Endometrial microvascular endothelial cells (primary cell): ENCODE results near the gene ADAMTS17. TPM values are rescaled to one million over a fixed set of nuclear protein-coding genes. Genes with fewer than 3 reads are reported as not detected.

Experiments
- in situ Hi-C: cut with HindIII; loops from 2 replicates; pipeline ENCODE4 v1.10.0; 2017; ENCODE audit warnings: low sequenced_read_pairs, low pct_unique_long_range_greater_than_20kb; ENCODE audit errors: inconsistent ontology term
- total RNA-seq: library from RNA; depleted of rRNA; stranded (reverse); fragments of >200 nt; gene quantifications from one replicate; pipeline ENCODE4 v1.2.3, GENCODE V29; 2015; ENCODE audit errors: inconsistent ontology term

Gene ADAMTS17
- total RNA-seq, 1 donor from 2014 or later: not detected

- in situ Hi-C loops: no loop called here
Measured at GRCh38 chr15:100131321-100132224, 210.2 kb downstream of the ADAMTS17 start.

DNA sequence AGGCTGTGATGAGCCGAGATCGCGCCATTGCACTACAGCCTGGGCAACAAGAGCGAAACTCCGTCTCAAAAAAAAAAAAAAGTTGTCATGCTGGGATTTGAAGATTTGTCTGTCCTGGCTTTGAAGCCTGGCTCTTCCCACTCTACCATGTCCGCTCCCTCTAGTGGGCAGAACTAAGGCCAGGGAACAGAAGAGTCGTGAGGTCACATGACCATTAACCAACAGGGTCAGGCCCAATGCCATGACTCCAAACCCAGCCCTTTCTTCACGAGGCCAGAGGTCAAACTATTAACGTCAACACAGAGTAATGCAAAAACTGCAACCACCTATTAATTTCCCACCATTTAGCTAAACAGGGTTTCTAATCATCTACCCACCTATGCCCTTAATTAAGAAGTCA lies 212.1 kb downstream of the ADAMTS17 start:
- in situ Hi-C loops: no loop called here

- in situ Hi-C loops: no loop called here
Measured at GRCh38 chr15:100125401-100126191, 216.2 kb downstream of the ADAMTS17 start.

DNA sequence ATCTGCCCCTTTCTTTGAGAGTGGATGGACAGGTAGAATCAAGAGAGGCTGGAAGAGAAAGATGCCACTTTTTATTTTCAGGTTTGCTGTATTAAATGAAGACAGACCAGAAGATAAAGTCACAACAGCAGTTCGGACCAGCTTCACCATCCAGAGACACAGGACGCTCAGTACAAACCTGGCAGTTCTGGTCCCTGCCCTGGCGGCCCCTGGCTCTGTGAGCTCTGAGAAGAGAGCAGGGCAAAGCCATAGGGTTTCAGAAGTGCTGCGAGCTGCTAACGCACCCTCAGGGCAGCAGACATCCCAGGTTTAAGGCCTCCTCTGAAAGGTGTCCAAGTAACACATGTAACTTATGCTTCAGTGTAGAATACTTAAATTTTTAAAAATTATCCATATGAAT lies 216.8 kb downstream of the ADAMTS17 start:
- in situ Hi-C loops: no loop called here

DNA sequence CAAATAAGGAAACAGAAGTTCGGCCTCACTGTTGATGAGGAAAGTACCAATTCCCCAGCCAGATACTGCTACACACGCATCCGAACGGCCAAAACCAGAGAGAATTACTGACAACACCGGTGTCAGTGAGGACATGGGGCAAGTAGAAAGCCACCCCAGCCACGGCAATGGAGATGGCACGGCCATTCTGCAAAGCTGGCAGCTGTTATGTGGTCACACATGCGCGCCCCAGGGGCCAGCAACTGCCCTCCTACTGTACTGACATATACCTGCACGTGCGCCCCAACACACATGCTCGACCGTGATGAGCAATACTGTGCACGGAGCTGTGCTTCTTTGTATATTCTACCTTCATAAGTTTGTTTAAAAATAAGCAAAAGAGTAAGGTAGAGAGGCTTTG lies 217.4 kb downstream of the ADAMTS17 start:
- in situ Hi-C loops: no loop called here

- in situ Hi-C loops: no loop called here
Measured at GRCh38 chr15:100123611-100124010, 218.2 kb downstream of the ADAMTS17 start.

DNA sequence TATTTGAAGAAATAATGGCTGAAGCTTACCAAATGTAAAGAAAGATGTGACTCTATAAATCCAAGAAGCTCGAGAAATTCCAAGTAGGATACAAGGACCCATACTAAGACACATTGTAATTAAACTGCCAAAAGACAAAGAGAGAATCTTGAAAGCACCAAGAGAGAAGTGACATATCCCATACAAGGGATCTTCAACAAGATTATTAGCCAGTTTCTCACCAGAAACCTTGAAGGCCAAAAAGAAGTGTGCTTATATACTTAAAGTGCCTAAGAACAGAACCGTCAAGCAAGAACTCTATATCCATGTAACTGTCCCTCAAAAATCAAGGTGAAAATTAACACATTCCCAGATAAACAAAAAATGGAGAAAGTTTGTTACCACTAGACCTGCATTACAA lies 220.5 kb downstream of the ADAMTS17 start:
- in situ Hi-C loops: no loop called here

DNA sequence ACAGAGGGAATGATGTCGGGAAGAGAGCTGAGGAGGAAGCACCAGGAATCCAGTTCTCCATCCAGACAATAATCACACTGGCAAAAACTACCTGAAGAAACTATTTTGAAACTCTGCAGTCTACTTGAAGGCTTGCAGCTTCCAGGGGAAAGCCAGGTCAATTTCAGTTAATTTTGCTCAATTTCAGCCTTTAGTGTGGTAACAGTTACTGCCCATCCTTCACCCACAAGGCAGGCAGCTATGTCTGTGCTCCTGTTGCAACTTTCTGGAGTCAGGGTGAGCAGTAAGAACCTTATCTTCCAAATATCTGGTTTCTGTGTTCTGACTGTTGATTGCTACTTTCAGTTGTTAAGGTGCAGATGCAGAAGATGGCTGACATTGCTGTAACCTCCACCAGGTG lies 221.7 kb downstream of the ADAMTS17 start:
- in situ Hi-C loops: no loop called here

DNA sequence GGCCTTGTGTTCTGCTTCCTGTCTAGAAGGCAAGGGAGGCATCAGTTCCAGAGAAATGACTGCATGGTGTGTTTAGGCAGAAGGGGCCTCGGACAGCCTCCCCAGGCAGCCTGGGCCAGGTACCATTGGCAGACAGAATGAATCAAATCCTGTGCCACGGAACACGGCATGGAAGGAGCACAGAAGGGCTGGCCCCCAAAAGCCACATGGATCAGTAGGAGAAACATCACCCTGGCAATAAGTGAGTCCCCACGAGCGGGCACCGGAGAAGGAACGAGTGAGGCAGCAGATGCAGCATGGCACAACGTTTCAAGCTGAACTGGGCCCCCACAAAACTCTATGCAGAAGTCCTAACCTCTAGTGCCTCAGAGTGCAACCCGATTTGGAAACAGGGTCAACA lies 223.2 kb downstream of the ADAMTS17 start:
- in situ Hi-C loops: no loop called here

DNA sequence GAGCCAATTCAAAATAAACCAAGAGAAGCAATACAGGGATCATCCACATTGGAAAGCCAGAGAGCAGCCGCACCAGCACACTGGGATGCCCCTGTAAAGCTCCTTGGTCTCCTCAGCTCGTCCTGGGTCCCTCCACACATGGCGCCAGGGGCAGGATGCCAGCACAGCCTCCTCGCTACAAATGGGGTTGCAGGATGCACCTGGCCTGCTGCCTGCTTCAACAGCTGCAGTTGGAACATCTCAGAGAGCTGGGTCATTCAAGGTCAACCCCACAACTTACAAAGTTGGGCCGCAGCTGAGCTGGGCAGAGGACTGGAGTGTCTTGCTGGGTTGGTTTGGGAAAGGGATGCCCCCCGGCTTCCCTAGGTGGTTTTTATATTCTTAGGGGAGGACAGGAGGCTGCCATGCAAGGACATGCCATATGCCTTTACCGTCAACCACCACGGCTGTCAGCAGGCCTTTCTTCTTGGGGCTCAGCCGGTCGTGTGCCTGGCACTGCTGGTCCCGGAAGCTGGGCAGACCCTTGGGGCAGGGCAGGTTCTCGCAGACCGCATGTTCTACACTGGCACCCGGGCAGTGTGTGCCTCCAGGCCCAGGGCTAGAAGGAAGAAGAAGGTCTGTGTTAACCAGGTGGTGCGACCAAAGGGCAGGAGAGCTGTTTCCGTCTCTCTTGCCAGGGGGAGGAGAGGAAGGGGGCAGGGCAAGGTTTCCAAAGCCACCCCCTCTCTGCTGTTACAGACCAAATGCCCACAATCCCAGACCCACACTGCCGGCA lies 225.2 kb downstream of the ADAMTS17 start:
- in situ Hi-C loops: no loop called here

DNA sequence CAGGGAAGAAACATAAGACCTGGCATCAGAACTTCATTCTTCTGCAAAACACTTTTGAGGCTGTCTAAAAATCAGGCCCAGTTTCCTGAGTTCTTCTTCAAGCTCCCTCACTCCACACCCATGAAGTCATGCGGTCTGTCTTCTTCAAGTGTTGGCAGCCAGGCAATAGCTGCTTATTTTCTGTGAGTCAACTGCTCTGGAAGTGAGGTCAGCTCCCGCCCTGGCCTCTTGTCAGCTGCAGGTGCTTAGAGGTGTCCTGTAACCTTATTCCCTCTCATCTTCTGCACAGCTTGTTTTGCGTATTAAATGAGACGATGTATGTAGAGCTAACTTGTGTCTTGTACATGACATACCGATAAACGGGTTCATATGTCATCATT lies 226.1 kb downstream of the ADAMTS17 start:
- in situ Hi-C loops: no loop called here

GRCh38 chr15:100115066-100115710 lies 226.6 kb downstream of the ADAMTS17 start:
- in situ Hi-C loops: no loop called here

GRCh38 chr15:100114571-100114970 lies 227.2 kb downstream of the ADAMTS17 start:
- in situ Hi-C loops: no loop called here

GRCh38 chr15:100114100-100114499 lies 227.7 kb downstream of the ADAMTS17 start:
- in situ Hi-C loops: no loop called here

- in situ Hi-C loops: no loop called here
Measured at GRCh38 chr15:100113351-100114080, 228.3 kb downstream of the ADAMTS17 start.

DNA sequence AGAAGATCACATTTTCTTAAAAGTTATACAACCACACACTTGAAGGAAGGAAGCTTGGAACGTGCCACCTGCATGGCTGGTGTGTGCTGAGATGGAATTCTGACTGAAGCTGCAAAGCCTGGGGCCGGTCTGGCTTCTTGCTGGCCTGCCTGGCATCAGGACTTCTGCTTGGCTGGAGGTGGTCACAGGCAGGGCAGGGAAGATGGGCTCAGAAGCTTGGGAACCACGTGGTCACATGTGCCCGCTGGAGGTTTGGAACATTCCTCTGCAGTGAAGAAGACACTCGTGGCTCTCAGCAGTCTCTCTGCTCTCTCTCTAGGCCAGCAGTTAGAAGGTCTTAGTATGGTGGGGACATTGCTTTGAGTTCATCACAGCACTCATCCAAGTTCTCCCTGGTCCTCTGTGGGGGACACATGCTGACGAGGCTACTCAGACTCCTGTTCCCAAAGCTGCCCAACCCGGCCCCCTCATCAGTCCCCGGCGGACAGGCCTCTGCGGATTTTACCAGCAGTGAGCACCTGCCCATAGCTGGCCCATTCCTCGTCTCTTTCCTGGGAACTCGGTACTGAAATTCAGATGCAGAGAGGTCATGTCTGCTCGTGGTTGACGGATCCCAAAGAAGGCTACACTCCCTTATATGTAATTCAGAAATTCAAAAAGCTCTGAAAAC lies 229.0 kb downstream of the ADAMTS17 start:
- in situ Hi-C loops: no loop called here

DNA sequence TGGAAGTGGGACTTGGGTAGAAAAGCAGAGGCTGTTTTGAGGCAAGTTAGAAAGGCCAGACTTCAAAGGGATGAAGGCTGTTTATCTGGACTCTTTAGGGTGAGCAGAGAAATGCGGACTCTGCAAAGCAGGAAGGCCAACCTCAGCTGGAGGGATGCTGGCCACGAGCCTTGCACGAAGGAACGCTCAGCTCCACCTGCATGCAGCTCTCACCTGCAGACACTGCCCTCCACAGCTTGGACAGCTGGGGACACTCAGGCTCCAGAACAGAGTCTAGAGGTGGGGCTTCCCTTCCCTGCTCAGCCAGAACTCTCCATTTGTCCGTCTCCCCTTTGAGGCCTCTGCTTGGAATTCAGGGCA lies 229.7 kb downstream of the ADAMTS17 start:
- in situ Hi-C loops: no loop called here
